ENCODE measurements around the gene VOPP1.
A peak's percentile ranks its signal among the peaks of the same experiment; 100 is the strongest.

VOPP1 gene

GRCh38 chr7:55556031-55556430, 16.3 kb downstream of the VOPP1 start:
- Histone ChIP-seq H3K4me2 (peak overlapping the region; percentile 72), H3K27ac (peak overlapping the region; percentile 37; the same call in 1 of the 2 replicates), H3K27me3 (ENCODE audit: insufficient read depth, low read depth) (no peaks in the 10 kb centered on the region), H3K79me2 (ENCODE audit: insufficient read depth, low read depth) (peaks cover 100% of the 10 kb centered on the region), H3K36me3 (ENCODE audit: insufficient read depth) (peaks cover 4% of the 10 kb centered on the region; the same call in 1 of the 2 replicates), H4K20me1 (ENCODE audit: insufficient read depth) (peaks cover 29% of the 10 kb centered on the region), H3K9ac (no peak overlapping the region; the same call in 1 of the 2 replicates), H3K4me3 (IDR thresholded peaks at IDR 0.05; ENCODE audit: insufficient read depth, low read depth, low read length) (no peak overlapping the region), H3K4me1 (ENCODE audit: low read depth, poor library complexity, severe bottlenecking) (peaks cover 91% of the 10 kb centered on the region), H2AFZ (ENCODE audit: low read depth) (no peak overlapping the region)
- TF ChIP-seq CTCF (conservative IDR thresholded peaks at IDR 0.05; ENCODE audit: low read depth, low read length), result no peak

GRCh38 chr7:55555160-55555559, 17.1 kb downstream of the VOPP1 start:
- Histone ChIP-seq H3K27me3 (ENCODE audit: insufficient read depth, low read depth) (no peaks in the 10 kb centered on the region), H3K36me3 (ENCODE audit: insufficient read depth) (peaks cover 4% of the 10 kb centered on the region; the same call in 1 of the 2 replicates), H2AFZ (ENCODE audit: low read depth) (no peak overlapping the region), H4K20me1 (ENCODE audit: insufficient read depth) (peaks cover 29% of the 10 kb centered on the region), H3K9ac (no peak overlapping the region), H3K27ac (no peak overlapping the region; the same call in 1 of the 2 replicates), H3K4me2 (peak overlapping the region; percentile 72; the same call in 1 of the 2 replicates), H3K4me1 (ENCODE audit: low read depth, poor library complexity, severe bottlenecking) (peaks cover 91% of the 10 kb centered on the region), H3K4me3 (IDR thresholded peaks at IDR 0.05; ENCODE audit: insufficient read depth, low read depth, low read length) (no peak overlapping the region), H3K79me2 (ENCODE audit: insufficient read depth, low read depth) (peaks cover 100% of the 10 kb centered on the region)
- no peak for TF ChIP-seq CTCF (conservative IDR thresholded peaks at IDR 0.05; ENCODE audit: low read depth, low read length)

- Histone ChIP-seq H2AFZ (ENCODE audit: low read depth) (no peak overlapping the region), H3K4me2 (no peak overlapping the region), H3K27ac (no peak overlapping the region), H3K27me3 (ENCODE audit: insufficient read depth, low read depth) (no peaks in the 10 kb centered on the region), H3K79me2 (ENCODE audit: insufficient read depth, low read depth) (peaks cover 100% of the 10 kb centered on the region), H3K9ac (no peak overlapping the region), H3K36me3 (ENCODE audit: insufficient read depth) (peaks cover 4% of the 10 kb centered on the region; the same call in 1 of the 2 replicates), H3K4me1 (ENCODE audit: low read depth, poor library complexity, severe bottlenecking) (peaks cover 91% of the 10 kb centered on the region), H3K4me3 (IDR thresholded peaks at IDR 0.05; ENCODE audit: insufficient read depth, low read depth, low read length) (no peak overlapping the region), H4K20me1 (ENCODE audit: insufficient read depth) (peaks cover 22% of the 10 kb centered on the region)
- no peak for TF ChIP-seq CTCF (conservative IDR thresholded peaks at IDR 0.05; ENCODE audit: low read depth, low read length)
These were observed 18.3 kb downstream of the VOPP1 start for GRCh38 chr7:55554038-55554437.

DNA sequence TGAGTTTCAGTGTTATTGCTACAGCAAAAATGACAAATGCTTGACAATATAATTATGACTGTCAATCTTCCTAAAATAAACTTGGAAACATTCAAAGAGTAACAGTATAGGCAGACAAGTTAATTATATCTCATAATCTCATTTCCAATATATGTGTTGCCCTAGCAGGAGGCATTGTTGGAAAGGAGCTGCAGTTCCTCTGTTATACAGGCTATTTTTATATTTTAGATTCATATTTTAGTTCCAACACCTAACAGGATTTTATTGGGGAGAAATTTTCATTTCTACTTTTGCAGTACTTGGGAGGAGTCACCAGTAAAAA, 19.3 kb downstream of the VOPP1 start:
- TF ChIP-seq CTCF (conservative IDR thresholded peaks at IDR 0.05; ENCODE audit: low read depth, low read length), result no peak
- Histone ChIP-seq H3K9ac (no peak overlapping the region), H3K36me3 (ENCODE audit: insufficient read depth) (peaks cover 4% of the 10 kb centered on the region; the same call in 1 of the 2 replicates), H3K4me1 (ENCODE audit: low read depth, poor library complexity, severe bottlenecking) (peaks cover 91% of the 10 kb centered on the region), H3K27me3 (ENCODE audit: insufficient read depth, low read depth) (no peaks in the 10 kb centered on the region), H3K4me3 (IDR thresholded peaks at IDR 0.05; ENCODE audit: insufficient read depth, low read depth, low read length) (no peak overlapping the region), H2AFZ (ENCODE audit: low read depth) (no peak overlapping the region), H3K27ac (no peak overlapping the region), H3K4me2 (no peak overlapping the region), H3K79me2 (ENCODE audit: insufficient read depth, low read depth) (peaks cover 100% of the 10 kb centered on the region), H4K20me1 (ENCODE audit: insufficient read depth) (peaks cover 15% of the 10 kb centered on the region)
